Body of pancreas (tissue), 4 donors: ENCODE measurements around the gene UBASH3A. TPM values are rescaled to one million over a fixed set of nuclear protein-coding genes. Genes with fewer than 3 reads are reported as not detected.

ENCODE experiments used
- ATAC-seq: fragments of 150-250 bp; one replicate; pipeline ENCODE4 v1.9.1; 2016
- DNase-seq, 4 donors: peaks; one replicate each; pipeline ENCODE4 v3.0.0-alpha.2; 2019
- H3K27ac ChIP-seq, 4 donors: fragments of 200-600 bp; sonication (generic); 1 replicate in 3 of 4; 2 replicates in 1 of 4; pipeline versions ENCODE4 v1.5.1 to v1.6.1; 2016 to 2019; ENCODE audit warnings: mild to moderate bottlenecking in 1 of 4, mixed read lengths in 1 of 4, moderate library complexity in 1 of 4
- H3K27me3 ChIP-seq, 2 donors: fragments of 200-600 bp; sonication (generic); one replicate each; pipeline ENCODE4 v1.6.0; 2016; ENCODE audit warnings: mild to moderate bottlenecking in 1 of 2
- H3K36me3 ChIP-seq, 2 donors: fragments of 200-600 bp; sonication (generic); replicated peaks in 1 of 2; 2 replicates each; pipeline ENCODE4 v1.5.1; 2016; ENCODE audit warnings: low read depth in 2 of 2; ENCODE audit not compliant: insufficient read depth in 1 of 2
- H3K4me1 ChIP-seq: fragments of 200-600 bp; sonication (generic); one replicate; pipeline ENCODE4 v1.6.0; 2016
- H3K4me3 ChIP-seq, 2 donors: fragments of 200-600 bp; sonication (generic); 1 replicate in 1 of 2; 2 replicates in 1 of 2; pipeline ENCODE4 v1.5.1; 2016 to 2019
- H3K9me3 ChIP-seq, 3 donors: fragments of 200-600 bp; sonication (generic); 1 replicate in 2 of 3; 2 replicates in 1 of 3; pipeline ENCODE4 v1.5.1; 2016
- POLR2A ChIP-seq, 3 donors: fragments of 450-650 bp; IDR thresholded peaks; one replicate each; pipeline ENCODE4 v1.6.1; 2016; ENCODE audit warnings: antibody characterized with exemption in 3 of 3, mild to moderate bottlenecking in 2 of 3
- WGBS, 2 donors: methylation state at CpG; one replicate each; pipeline ENCODE4 v1.1.5; 2017; 5-methylcytosine and 5-hydroxymethylcytosine counted together
- intact Hi-C: fragments of 100-400 bp; cut with DNase I; formaldehyde crosslinking; loops from one replicate; pipeline ENCODE4 v1.15.1; 2023
- total RNA-seq, 2 donors: library from RNA; depleted of rRNA; stranded (reverse); fragments of >200 nt; gene quantifications; one replicate each; pipeline ENCODE4 v1.1.0, GENCODE V29; 2016
- TF ChIP-seq, protein P1 (sequence below), 7 experiments: fragments of 450-650 bp in 4 of 7; fragments of 200-600 bp in 3 of 7; sonication (generic) in 3 of 7; IDR thresholded peaks; one replicate each; pipeline ENCODE4 v1.5.1; 2016 to 2019; ENCODE audit warnings: antibody characterized with exemption in 7 of 7

The UBASH3A gene
- total RNA-seq, 2 donors from 2014 or later: 0.26 TPM; not detected in 1

- ATAC-seq (no peak), DNase-seq (no peak)
- no peak overlapping the region for H3K4me3 ChIP-seq
- intact Hi-C loops: no loop called here
- TF ChIP-seq, protein P1, sequence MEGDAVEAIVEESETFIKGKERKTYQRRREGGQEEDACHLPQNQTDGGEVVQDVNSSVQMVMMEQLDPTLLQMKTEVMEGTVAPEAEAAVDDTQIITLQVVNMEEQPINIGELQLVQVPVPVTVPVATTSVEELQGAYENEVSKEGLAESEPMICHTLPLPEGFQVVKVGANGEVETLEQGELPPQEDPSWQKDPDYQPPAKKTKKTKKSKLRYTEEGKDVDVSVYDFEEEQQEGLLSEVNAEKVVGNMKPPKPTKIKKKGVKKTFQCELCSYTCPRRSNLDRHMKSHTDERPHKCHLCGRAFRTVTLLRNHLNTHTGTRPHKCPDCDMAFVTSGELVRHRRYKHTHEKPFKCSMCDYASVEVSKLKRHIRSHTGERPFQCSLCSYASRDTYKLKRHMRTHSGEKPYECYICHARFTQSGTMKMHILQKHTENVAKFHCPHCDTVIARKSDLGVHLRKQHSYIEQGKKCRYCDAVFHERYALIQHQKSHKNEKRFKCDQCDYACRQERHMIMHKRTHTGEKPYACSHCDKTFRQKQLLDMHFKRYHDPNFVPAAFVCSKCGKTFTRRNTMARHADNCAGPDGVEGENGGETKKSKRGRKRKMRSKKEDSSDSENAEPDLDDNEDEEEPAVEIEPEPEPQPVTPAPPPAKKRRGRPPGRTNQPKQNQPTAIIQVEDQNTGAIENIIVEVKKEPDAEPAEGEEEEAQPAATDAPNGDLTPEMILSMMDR (IDR thresholded peaks at IDR 0.05): no peak
- TF ChIP-seq POLR2A (IDR thresholded peaks at IDR 0.05): no peak
- 44 to 54% methylated on average over 1 of the region's 1 CpG for WGBS, 2 donors
- no peaks in the 10 kb centered on the region for H3K27me3 ChIP-seq
- H3K9me3 ChIP-seq: no peaks in the 10 kb centered on the region
- no peak overlapping the region for H3K27ac ChIP-seq
- H3K4me1 ChIP-seq: peaks cover 8% of the 10 kb centered on the region
- no peaks in the 10 kb centered on the region for H3K36me3 ChIP-seq
Observed at GRCh38 chr21:42491328-42491727, 87.6 kb downstream of the UBASH3A start.

DNA sequence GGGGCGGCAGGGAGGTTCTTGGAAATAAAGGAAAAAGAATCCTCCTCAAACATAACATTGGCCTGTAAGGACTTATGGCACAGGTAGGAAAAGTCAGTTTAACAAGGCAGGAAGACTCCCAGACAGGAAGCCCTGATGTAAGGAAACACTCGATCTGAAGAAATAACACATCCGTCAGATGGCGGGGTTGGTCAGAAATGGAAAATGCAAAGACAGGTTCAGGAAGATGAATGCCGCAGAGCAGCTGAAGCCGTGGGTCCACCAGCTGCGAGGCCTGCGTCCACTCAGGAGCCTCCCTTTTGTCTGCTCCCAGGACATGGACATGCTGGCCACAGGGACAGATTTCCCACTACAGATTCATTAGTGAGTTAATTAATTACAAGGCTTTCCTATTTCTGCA lies 88.5 kb downstream of the UBASH3A start:
- no peaks in the 10 kb centered on the region for H3K27me3 ChIP-seq
- intact Hi-C loops: no loop called here
- no peak for DNase-seq
- H3K36me3 ChIP-seq: no peaks in the 10 kb centered on the region
- ATAC-seq: no peak
- 73 to 80% methylated on average over 8 of the region's 8 CpGs for WGBS, 2 donors
- TF ChIP-seq, protein P1 (IDR thresholded peaks at IDR 0.05): no peak
- no peak for TF ChIP-seq POLR2A (IDR thresholded peaks at IDR 0.05)
- no peaks in the 10 kb centered on the region for H3K9me3 ChIP-seq
- H3K27ac ChIP-seq: no peak overlapping the region
- peaks cover 14% of the 10 kb centered on the region for H3K4me1 ChIP-seq
- H3K4me3 ChIP-seq: no peak overlapping the region

DNA sequence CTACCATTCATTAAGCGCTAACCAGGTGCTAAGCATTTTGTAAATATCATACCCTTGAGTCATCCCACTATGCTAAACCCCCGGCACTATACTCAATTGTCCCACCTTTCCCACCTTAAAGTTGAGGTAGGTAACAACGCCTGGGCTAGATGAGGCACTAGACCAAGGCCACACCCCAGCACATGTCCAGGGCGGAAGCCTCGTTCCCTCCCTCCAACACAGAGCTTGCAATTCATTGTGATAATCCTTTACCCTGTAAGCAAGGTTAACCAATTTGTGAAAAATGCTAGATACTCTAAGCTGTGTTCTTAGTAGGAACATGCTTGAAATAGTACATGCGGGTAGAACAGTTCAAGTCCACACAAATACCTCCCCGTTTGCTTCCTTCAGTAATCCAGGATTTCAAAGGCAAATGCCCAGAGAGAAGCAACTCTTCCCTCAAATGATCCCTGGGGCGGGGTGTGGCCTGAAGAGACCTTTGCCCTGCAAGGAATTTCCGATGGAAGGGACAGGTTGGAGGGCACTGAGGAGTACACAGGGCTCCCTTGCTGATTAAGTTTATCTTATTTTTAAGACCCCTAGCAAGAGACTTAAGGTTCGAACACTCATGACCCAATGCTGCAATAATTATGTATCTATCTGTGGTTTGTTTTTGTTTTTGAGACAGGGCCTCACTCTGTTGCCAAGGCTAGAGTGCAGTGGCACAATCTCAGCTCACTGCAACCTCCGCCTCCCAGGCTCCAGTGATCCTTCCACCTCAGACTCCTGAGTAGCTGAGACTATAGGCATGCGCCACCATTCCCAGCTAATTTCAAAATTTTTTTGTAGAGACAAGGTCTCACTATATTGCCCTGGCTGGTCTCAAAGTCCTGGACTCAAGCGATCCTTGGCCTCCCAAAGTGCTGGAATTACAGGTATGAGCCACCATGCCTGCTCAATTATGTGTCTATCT lies 89.7 kb downstream of the UBASH3A start:
- Histone ChIP-seq H3K27ac (no peak overlapping the region), H3K9me3 (no peaks in the 10 kb centered on the region), H3K4me3 (no peak overlapping the region), H3K4me1 (peaks cover 14% of the 10 kb centered on the region), H3K27me3 (no peaks in the 10 kb centered on the region), H3K36me3 (no peaks in the 10 kb centered on the region)
- intact Hi-C loops: no loop called here
- no peak for ATAC-seq
- TF ChIP-seq POLR2A (IDR thresholded peaks at IDR 0.05): no peak
- TF ChIP-seq, protein P1 (IDR thresholded peaks at IDR 0.05): no peak
- WGBS, 2 donors: 75 to 76% methylated on average over 13 of the region's 13 CpGs
- no peak for DNase-seq

DNA sequence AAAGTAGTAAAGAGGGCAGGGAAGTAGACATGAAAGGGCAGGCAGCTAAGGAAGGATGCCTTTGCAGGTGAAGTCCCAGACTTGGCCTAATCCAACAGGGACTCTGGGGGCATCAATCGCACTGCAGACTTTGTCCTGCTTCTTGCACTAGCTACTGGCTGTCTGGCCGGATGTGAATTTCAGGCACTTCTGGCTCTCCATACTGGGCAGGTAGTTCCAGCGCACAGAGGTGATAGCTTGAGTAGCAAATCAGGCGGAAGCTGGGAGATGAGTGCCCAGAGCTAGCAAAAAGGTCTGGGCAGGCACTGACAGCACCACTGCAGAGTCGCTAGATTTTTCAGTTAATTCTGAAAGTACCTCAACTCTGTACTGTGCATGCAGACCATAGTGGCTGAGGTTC lies 91.3 kb downstream of the UBASH3A start:
- Histone ChIP-seq H3K4me3 (no peak overlapping the region), H3K9me3 (no peaks in the 10 kb centered on the region), H3K27me3 (no peaks in the 10 kb centered on the region), H3K27ac (peak overlapping the region in 1 of 4 donors; percentile 91), H3K36me3 (no peaks in the 10 kb centered on the region), H3K4me1 (peaks cover 14% of the 10 kb centered on the region)
- DNase-seq: no peak
- TF ChIP-seq POLR2A (IDR thresholded peaks at IDR 0.05): no peak
- TF ChIP-seq, protein P1 (IDR thresholded peaks at IDR 0.05): no peak
- intact Hi-C loops: no loop called here
- 92% methylated on average over 5 of the region's 5 CpGs for WGBS, 2 donors
- ATAC-seq: no peak
